Prostate gland (tissue), 2 donors: ENCODE measurements around the gene POLD1.

Source experiments
- POLR2AphosphoS5 ChIP-seq: sonication (generic); formaldehyde crosslinking; IDR thresholded peaks from one replicate; pipeline ENCODE4 v1.6.1; 2017; ENCODE audit warnings: antibody characterized with exemption
- TF ChIP-seq, protein P1 (sequence below), 4 experiments: fragments of 200-600 bp in 2 of 4; fragments of 450-650 bp in 2 of 4; sonication (generic) in 2 of 4; IDR thresholded peaks; 1 replicate in 3 of 4; 2 replicates in 1 of 4; pipeline ENCODE4 v1.5.1; 2016 to 2019; ENCODE audit warnings: antibody characterized with exemption in 4 of 4, mild to moderate bottlenecking in 2 of 4, moderate library complexity in 2 of 4

DNA sequence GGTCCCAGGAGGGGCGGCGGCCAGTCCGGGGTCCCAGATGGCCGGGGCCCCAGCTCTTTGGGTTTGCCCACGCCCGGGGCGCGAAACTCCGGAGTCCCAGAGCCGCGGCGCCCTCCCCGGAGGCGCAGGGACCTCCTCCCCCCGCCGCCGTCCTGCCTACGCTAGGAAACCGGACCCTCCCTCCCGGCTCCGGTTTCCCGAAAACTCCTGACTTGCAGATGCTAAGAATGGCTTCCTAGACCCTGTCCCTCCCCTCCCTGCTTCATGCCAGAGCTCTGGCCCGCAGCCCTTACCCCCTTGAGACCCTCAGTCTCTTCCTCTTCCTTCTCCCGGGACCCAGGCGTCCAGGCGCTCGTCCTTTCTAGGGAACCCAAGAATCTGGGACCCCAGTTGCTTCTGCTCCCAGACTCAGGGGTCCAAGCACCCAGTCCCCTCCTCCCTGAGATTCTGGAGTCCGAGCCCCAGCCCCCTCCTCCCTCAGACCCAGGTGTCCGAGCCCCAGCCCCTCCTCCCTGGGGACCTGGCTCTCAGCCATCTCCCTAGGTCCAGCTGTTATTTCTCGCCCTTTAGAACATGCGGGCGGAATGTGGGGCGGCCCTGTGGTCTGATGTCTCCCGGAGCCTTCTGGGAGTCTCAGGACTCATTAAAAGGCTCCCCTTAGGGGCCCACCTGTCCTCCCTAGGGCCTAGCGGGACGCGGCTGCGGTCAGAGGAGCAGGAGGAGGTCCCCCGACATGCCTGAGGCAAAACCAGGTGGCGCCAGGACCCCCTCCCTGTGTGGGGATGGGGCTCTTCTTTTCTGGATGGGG is 48.3 kb downstream of the POLD1 start, which contains the start of gene MYBPC2:
- TF ChIP-seq, protein P1, sequence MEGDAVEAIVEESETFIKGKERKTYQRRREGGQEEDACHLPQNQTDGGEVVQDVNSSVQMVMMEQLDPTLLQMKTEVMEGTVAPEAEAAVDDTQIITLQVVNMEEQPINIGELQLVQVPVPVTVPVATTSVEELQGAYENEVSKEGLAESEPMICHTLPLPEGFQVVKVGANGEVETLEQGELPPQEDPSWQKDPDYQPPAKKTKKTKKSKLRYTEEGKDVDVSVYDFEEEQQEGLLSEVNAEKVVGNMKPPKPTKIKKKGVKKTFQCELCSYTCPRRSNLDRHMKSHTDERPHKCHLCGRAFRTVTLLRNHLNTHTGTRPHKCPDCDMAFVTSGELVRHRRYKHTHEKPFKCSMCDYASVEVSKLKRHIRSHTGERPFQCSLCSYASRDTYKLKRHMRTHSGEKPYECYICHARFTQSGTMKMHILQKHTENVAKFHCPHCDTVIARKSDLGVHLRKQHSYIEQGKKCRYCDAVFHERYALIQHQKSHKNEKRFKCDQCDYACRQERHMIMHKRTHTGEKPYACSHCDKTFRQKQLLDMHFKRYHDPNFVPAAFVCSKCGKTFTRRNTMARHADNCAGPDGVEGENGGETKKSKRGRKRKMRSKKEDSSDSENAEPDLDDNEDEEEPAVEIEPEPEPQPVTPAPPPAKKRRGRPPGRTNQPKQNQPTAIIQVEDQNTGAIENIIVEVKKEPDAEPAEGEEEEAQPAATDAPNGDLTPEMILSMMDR (IDR thresholded peaks at IDR 0.05), result no peak
- no peak for TF ChIP-seq POLR2AphosphoS5
